DMS114 treated with DMSO at 0.1 percent for 48 hours (cell line): Measurements from ENCODE around the gene ZNF853.
"Not testable (repeated sequence)": the region's sequence is repeated elsewhere in the genome, so short reads cannot be mapped to it uniquely, and the experiment has no call there.

ENCODE experiments used
- DNase-seq: peaks from one replicate; lab custom pipeline; 2025; ENCODE audit not compliant: unreplicated experiment; lab: John Stamatoyannopoulos, UW

ZNF853 gene

DNA sequence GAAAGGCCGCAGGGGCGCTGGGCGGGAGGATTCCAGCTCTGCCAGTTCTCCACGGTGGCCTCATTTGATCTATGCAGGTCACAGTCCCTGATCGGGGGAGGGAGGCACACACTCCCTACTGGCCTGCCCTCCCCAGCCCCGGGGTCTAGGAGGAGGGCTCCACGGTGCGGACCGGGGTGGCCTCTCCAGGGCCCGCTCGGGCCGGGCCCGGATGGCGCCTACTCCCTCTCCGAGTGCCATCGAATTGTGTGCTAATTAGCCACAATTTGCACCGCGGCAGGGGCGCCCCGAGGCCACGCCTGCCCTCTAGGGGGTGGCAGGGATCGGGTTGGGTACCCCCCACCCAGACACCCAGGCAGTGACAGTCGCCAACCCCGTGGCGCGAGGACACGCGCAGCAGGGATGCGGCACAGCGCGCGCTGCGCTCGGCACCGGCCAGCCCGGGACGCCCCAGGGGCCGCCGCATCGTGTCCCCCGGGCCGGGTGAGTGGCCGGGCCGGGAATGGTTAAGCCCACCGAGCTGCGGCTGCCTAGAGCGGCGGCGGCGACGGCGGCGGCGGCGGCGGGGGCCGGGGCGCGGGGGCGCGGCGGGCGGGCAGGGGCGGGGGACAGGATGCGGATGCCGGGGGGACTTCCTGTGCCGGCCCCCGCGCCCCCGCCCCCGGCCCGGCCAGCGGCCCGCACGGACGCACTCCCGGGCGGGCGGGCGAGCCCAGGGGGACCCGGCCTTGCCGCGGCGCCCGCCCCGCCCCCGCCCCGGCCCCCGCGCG lies at the start of gene ZNF853:
ZNF853 (plus strand) TSS at position 658 of the 770 bp plus-strand sequence. CDS start 565 bp downstream, outside the sequence.
- DNase-seq = no peak

GRCh38 chr7:6565655-6566054 lies 49.8 kb upstream of the ZNF853 start:
- no peak for DNase-seq

DNA sequence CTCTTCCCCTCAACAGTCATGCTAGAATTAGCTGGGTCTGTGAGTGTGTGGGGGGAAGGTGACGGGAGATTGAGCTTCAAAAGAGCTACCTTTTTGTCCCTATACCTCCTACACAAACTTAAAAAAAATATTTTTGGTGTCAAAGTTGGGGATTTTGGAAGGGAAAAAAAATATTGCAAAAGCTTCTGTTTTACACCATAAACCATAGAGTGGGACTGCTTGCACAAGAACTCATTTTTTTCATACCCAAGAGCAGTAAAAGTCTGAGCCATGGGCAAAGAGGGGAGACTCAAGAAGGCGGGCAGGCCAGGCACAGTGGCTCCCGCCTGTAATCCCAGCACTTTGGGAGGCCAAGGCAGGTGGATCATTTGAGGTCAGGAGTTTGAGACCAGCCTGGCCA lies 47.5 kb upstream of the ZNF853 start:
- no peak for DNase-seq

GRCh38 chr7:6571160-6571779 lies 44.1 kb upstream of the ZNF853 start:
- DNase-seq = no peak

- DNase-seq = no peak
Observed at GRCh38 chr7:6575281-6576023, 40.0 kb upstream of the ZNF853 start.

DNA sequence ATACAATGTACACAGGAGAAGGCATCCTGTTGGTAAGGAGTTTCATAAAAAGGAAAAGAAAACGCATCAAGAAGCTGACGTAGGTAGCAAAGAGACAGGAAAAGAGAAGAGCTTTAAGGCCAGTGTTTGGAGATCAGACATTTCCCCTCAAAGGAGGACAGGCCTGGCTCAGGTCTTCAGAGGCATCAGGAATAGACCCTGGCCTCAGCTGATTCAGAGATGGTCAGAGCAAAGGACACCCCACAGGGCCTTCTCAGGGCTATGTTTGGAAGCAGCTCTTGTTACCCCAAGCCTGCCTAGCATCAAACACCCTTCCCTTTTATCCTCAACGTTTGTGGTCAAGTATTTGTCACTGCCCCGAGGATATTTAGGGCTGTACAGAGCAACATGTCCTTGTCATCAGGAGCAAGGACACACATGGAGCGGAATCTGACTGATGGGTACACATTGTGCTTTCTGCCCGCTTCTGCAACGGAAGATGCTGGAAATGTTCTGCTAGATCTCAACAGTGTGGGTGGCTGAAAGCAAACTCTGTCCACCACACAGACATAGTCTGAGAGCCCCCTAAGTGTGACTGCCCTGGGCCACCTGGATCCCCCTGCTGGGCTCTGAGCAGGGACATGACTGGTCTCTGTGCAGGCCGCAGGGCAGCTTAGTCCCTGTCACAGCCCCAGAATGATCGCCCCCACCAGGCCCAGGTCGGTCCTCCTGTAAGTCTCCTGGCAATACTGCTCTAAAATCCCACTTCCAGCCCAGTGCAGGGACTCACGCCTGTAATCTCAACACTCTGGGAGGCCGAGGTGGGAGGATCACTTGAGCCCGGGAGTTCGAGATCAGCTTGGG lies 39.2 kb upstream of the ZNF853 start:
- DNase-seq = no peak

GRCh38 chr7:6576867-6577368 lies 38.5 kb upstream of the ZNF853 start:
- DNase-seq = not testable (repeated sequence)

DNA sequence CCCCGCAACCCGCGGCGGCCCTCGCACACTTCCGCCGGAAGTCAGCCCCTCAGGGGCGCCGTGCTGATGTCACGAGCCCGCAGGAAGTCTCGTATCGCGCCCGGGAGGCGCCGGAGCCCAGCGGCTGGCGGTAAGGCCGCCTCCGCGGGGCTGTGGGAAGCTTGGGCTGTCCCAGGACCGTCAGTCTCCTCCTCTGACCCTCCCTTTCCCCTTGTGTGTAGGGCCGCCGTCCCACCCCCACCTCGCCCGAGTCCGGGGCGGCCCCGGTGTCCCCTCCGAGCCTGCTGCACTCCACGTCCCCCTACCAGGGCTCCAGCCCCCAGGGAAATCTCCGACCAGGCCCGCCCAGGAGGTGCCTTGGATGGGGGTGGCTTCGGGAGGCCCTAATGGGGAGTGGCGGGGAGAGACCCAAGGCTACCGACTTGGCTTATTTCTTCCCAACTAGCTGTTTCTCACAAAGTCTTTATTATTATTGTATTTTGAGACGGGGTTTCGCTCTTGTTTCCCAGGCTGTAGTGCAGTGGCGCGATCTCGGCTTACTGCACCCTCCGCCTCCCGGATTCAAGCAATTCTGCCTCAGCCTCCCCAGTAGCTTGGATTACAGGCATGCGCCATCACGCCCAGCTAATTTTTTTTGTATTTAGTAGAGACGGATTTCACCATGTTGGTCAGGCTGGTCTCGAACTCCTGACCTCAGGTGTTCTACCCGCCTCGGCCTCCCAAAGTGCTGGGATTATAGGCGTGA lies 37.9 kb upstream of the ZNF853 start, which contains the start of gene ZDHHC4:
ZDHHC4 (plus strand) TSS at position 86 of the 745 bp plus-strand sequence. CDS start 3,108 bp downstream, outside the sequence.
- peak; percentile 73 for DNase-seq

- no peak for DNase-seq
Observed at GRCh38 chr7:6578114-6579084, 37.0 kb upstream of the ZNF853 start.

DNA sequence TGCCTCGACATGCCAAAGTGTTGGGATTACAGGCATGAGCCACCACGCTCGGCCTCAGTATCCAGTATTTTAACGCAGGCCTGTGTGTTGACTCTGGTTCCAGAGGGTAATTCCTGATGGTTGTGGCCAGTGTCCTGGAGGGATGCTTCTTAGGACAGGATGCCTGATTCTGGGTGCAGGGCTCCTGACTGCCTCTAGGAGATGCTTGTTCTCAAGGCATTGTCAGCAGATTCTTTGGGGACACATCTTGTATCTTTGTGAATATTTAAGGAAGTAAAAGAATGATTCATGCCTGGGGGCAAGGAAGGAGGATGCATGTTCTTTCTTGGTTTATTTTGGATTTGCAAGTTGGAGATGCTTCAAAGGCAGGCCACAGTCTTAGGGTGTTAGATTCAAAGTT lies 36.0 kb upstream of the ZNF853 start:
- DNase-seq = no peak

- not testable (repeated sequence) for DNase-seq
Observed at GRCh38 chr7:6585746-6586432, 29.5 kb upstream of the ZNF853 start.

- no peak for DNase-seq
Observed at GRCh38 chr7:6588566-6588965, 26.8 kb upstream of the ZNF853 start.

DNA sequence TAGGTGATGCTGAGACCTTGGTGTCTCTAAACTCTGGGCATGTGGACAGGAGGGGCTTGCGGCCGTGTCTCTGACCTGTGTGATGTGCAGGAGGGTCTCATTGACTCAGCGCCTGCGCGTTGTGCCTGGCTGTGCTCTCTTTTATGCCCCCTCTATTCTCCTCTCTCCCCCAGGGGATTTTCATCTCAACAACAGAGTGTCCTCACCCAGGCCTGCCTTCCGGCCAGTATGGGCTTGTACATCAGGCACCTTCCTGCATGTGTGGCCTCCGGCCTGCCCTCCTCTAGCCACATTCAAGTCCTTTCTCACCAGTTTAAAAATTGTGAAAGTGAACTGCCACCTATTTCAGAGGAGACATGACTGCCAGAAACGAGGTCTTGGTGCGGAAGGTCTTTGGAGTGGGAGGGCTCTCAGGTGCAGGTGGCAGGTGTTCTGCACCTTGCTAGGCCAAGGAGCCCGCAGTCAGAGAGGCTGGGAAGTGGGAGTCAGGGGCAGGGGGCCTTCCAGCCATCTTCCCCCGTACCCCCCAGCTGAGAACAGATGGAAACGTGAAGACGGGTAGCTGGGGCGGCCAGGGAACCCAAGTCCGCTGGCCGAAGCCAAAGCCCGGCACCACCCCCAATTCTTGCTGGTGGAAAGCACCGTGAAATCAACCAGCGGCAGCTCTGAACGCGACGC lies 26.1 kb upstream of the ZNF853 start:
- DNase-seq = no peak

GRCh38 chr7:6589829-6590644 lies 25.4 kb upstream of the ZNF853 start, which contains the start of gene INTS15:
TSS of gene INTS15 (plus strand) at chr7:6590021. CDS start at chr7:6590284, 263 bp downstream.
- DNase-seq = peak; percentile 59

DNA sequence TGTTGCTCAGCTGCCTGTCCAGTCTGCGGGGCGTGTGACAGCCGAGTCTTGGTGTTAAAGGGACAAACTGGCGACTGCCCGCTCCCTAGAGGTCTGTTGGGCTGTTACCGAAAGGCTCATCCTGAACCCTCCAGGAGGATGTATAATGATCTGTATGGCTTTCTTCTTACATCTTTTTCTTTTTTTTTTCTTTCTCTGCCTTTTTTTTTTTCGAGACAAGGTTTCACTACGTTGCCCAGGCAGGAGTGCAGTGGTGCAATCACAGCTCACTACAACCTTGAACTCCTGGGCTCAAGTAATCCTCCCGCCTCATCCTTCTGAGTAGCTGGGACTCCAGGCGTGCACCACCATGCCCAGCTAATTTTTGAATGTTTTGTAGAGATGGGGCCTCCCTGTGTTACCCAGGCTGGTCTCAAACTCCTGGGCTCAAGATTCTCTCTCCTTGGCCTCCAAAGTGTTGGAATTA lies 24.7 kb upstream of the ZNF853 start:
- DNase-seq = no peak

DNA sequence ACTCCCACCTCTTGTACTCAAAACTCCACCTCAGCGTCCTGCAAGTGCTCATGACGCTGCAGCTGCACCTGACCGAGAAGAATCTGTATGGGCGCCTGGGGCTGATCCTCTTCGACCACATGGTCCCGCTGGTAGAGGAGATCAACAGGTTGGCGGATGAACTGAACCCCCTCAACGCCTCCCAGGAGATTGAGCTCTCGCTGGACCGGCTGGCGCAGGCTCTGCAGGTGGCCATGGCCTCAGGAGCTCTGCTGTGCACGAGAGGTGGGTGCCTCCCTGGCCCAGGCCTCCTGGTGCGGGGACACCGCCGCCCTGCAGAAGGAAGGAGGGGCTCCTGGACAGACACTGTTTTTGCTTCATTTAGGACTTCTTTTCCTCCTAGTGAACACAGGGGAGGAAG lies 15.3 kb upstream of the ZNF853 start:
- DNase-seq = no peak

DNA sequence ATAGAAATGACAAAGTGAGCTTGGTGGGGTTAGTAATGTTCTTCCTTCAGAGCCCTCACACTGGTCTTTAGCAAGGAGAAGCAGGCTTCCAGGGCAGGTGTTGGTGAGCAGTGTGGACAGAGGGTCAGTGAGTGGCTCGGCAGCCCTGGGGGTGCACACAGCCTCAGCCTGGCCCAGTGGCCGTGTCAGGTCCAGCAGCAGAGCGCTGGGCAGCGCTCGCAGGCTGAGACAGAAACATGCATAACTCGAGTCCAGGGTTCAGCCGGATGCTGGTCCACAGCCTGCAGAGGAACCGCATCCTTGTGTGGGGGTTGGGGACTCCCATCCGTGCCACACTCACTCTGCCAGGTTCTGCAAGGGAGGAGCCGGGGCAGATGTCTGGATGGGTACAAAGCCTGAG lies 11.0 kb upstream of the ZNF853 start:
- no peak for DNase-seq
